GM21825 (cell line): ENCODE measurements around the gene MLF2.

Experiments used
- ATAC-seq: cut with Tn5 transposase; IDR thresholded peaks from one replicate; pipeline ENCODE4 v1.9.1; 2021; ENCODE audit warnings: mild to moderate bottlenecking, moderate library complexity; ENCODE audit not compliant: unreplicated experiment

MLF2 gene

GRCh38 chr12:6778574-6779550 lies 25.9 kb upstream of the MLF2 start:
- ATAC-seq = peak; percentile 75

GRCh38 chr12:6778217-6778573 lies 25.3 kb upstream of the MLF2 start:
- no peak for ATAC-seq

GRCh38 chr12:6777386-6777785 lies 24.4 kb upstream of the MLF2 start:
- no peak for ATAC-seq

GRCh38 chr12:6775185-6776174 lies 22.5 kb upstream of the MLF2 start:
- no peak for ATAC-seq

- no peak for ATAC-seq
Observed at GRCh38 chr12:6774499-6775062, 21.6 kb upstream of the MLF2 start.

GRCh38 chr12:6773590-6774351 lies 20.8 kb upstream of the MLF2 start:
- no peak for ATAC-seq

GRCh38 chr12:6772726-6773589 lies 20.0 kb upstream of the MLF2 start:
- no peak for ATAC-seq

- ATAC-seq = no peak
Observed at GRCh38 chr12:6772331-6772695, 19.4 kb upstream of the MLF2 start, which contains the start of gene LAG3. Gene LAG3, plus strand, starts transcription at chr12:6772520. Its CDS starts 333 bp downstream, at chr12:6772853.

- no peak for ATAC-seq
Observed at GRCh38 chr12:6771509-6772330, 18.8 kb upstream of the MLF2 start.

GRCh38 chr12:6771091-6771495 lies 18.2 kb upstream of the MLF2 start:
- no peak for ATAC-seq

GRCh38 chr12:6770600-6770999 lies 17.7 kb upstream of the MLF2 start:
- no peak for ATAC-seq

GRCh38 chr12:6770094-6770493 lies 17.2 kb upstream of the MLF2 start:
- ATAC-seq = no peak

GRCh38 chr12:6769666-6770065 lies 16.7 kb upstream of the MLF2 start:
- no peak for ATAC-seq

GRCh38 chr12:6768990-6769389 lies 16.0 kb upstream of the MLF2 start:
- ATAC-seq = no peak

GRCh38 chr12:6768437-6768914 lies 15.5 kb upstream of the MLF2 start:
- ATAC-seq = no peak

GRCh38 chr12:6767353-6768319 lies 14.7 kb upstream of the MLF2 start:
- ATAC-seq = no peak

- ATAC-seq = peak; percentile 49
Observed at GRCh38 chr12:6766651-6767349, 13.9 kb upstream of the MLF2 start.
